Neutrophil (primary cell): ENCODE results near the gene HSPE1.
A peak's percentile ranks its signal among the peaks of the same experiment; 100 is the strongest.
"Not testable (repeated sequence)": the region's sequence is repeated elsewhere in the genome, so short reads cannot be mapped to it uniquely, and the experiment has no call there.

Experiments
- H3K27ac ChIP-seq: fragments of 200-600 bp; sonication (generic); 2 replicates; pipeline ENCODE4 v1.5.1; 2016; ENCODE audit warnings: mild to moderate bottlenecking, moderate library complexity
- H3K27me3 ChIP-seq: fragments of 200-600 bp; sonication (generic); 2 replicates; pipeline ENCODE4 v1.6.0; 2016; ENCODE audit warnings: mild to moderate bottlenecking
- H3K36me3 ChIP-seq: fragments of 200-600 bp; sonication (generic); 2 replicates; pipeline ENCODE4 v1.5.1; 2017
- H3K4me1 ChIP-seq, 2 experiments: fragments of 200-600 bp in 1 of 2; sonication (generic) in 1 of 2; 1 replicate in 1 of 2; 2 replicates in 1 of 2; pipeline versions ENCODE4 v1.5.1 to v1.6.1; 2013 to 2016; ENCODE audit warnings: low read depth in 1 of 2, low read length in 1 of 2, mild to moderate bottlenecking in 1 of 2, moderate library complexity in 1 of 2; ENCODE audit not compliant: control insufficient read depth in 1 of 2, insufficient read depth in 1 of 2
- H3K4me3 ChIP-seq, 2 experiments: fragments of 200-600 bp in 1 of 2; sonication (generic) in 1 of 2; 1 replicate in 1 of 2; 2 replicates in 1 of 2; pipeline ENCODE4 v1.5.1; 2013 to 2016; ENCODE audit warnings: low read depth in 1 of 2, low read length in 1 of 2, mild to moderate bottlenecking in 1 of 2, moderate library complexity in 1 of 2
- H3K9me3 ChIP-seq: fragments of 200-600 bp; sonication (generic); 2 replicates; pipeline ENCODE4 v1.5.1; 2016
- CTCF ChIP-seq: fragments of 200-600 bp; sonication (generic); IDR thresholded peaks from 2 replicates; pipeline ENCODE4 v1.5.1; 2016; ENCODE audit warnings: antibody characterized with exemption

Gene HSPE1

GRCh38 chr2:197499594-197500502, at the start of gene HSPE1, which contains the start of gene HSPD1:
Gene HSPE1, plus strand, starts transcription at chr2:197500379. Its CDS starts 58 bp downstream, at chr2:197500437.
Gene HSPD1, minus strand, starts transcription at chr2:197499840. Its CDS starts 992 bp downstream, at chr2:197498848.
- Histone ChIP-seq H3K9me3 (no peaks in the 10 kb centered on the region), H3K27ac (peak within 1 kb of the TSS; percentile 93), H3K4me3 (peak within 1 kb of the TSS; percentile 91 to 98), H3K27me3 (no peaks in the 10 kb centered on the region), H3K4me1 (peaks cover 30 to 31% of the 10 kb centered on the region in 2 experiments), H3K36me3 (peaks cover 5% of the 10 kb centered on the region)
- no peak for TF ChIP-seq CTCF

- Histone ChIP-seq H3K4me3 (no peak overlapping the region), H3K36me3 (no peaks in the 10 kb centered on the region), H3K4me1 (peaks cover 34 to 39% of the 10 kb centered on the region in 2 experiments), H3K27me3 (no peaks in the 10 kb centered on the region), H3K27ac (no peak overlapping the region), H3K9me3 (no peaks in the 10 kb centered on the region)
- TF ChIP-seq CTCF: no peak
Measured at GRCh38 chr2:197450465-197450864, 49.7 kb upstream of the HSPE1 start.

GRCh38 chr2:197450935-197451358, 49.2 kb upstream of the HSPE1 start:
- not testable (repeated sequence) for H3K36me3 ChIP-seq, H3K9me3 ChIP-seq, H3K27me3 ChIP-seq, H3K4me3 ChIP-seq
- peaks cover 29 to 34% of the 10 kb centered on the region in 2 experiments for H3K4me1 ChIP-seq
- H3K27ac ChIP-seq: peak overlapping the region; percentile 7

GRCh38 chr2:197452754-197453122, 47.4 kb upstream of the HSPE1 start:
- no peak for TF ChIP-seq CTCF
- H3K36me3 ChIP-seq: no peaks in the 10 kb centered on the region

GRCh38 chr2:197453123-197453913, 46.9 kb upstream of the HSPE1 start, which contains the start of gene COQ10B:
Gene COQ10B, plus strand, starts transcription at chr2:197453552. Its CDS starts 9 bp downstream, at chr2:197453561.
- peak within 1 kb of the TSS; percentile 83 to 94 for H3K4me3 ChIP-seq
- no peaks in the 10 kb centered on the region for H3K9me3 ChIP-seq
- peak; percentile 72 for TF ChIP-seq CTCF
- peak within 1 kb of the TSS; percentile 97 for H3K27ac ChIP-seq
- H3K36me3 ChIP-seq: no peaks in the 10 kb centered on the region
- H3K27me3 ChIP-seq: no peaks in the 10 kb centered on the region
- H3K4me1 ChIP-seq: peaks cover 20 to 21% of the 10 kb centered on the region in 2 experiments

More at GRCh38 chr2:197452754-197453122, 47.4 kb upstream of the HSPE1 start:
- Histone ChIP-seq H3K4me1 (peaks cover 16 to 21% of the 10 kb centered on the region in 2 experiments), H3K4me3 (peak overlapping the region; percentile 83 to 94), H3K27ac (peak overlapping the region; percentile 97), H3K27me3 (no peaks in the 10 kb centered on the region), H3K9me3 (no peaks in the 10 kb centered on the region)
